Esophagus muscularis mucosa (tissue), 4 donors: Measurements from ENCODE around the gene TCF21. TPM values are rescaled to one million over a fixed set of nuclear protein-coding genes. Genes with fewer than 3 reads are reported as not detected.
"Not testable (repeated sequence)": the region's sequence is repeated elsewhere in the genome, so short reads cannot be mapped to it uniquely, and the experiment has no call there.

Source experiments
- DNase-seq: peaks from one replicate; pipeline ENCODE4 v3.0.0-alpha.2; 2017; ENCODE audit errors: extremely low spot score
- H3K27ac ChIP-seq, 4 donors: fragments of 200-600 bp; sonication (generic); replicated peaks in 1 of 4; 1 replicate in 3 of 4; 2 replicates in 1 of 4; pipeline ENCODE4 v1.5.1; 2016 to 2019; ENCODE audit warnings: mild to moderate bottlenecking in 1 of 4
- H3K27me3 ChIP-seq, 4 donors: fragments of 200-600 bp; sonication (generic); one replicate each; pipeline versions ENCODE4 v1.5.1 to v1.6.0; 2016 to 2019
- H3K36me3 ChIP-seq, 4 donors: fragments of 200-600 bp; sonication (generic); one replicate each; pipeline ENCODE4 v1.5.1; 2016 to 2019
- H3K4me1 ChIP-seq, 4 donors: fragments of 200-600 bp; sonication (generic); one replicate each; pipeline ENCODE4 v1.5.1; 2016 to 2019
- H3K4me3 ChIP-seq, 4 donors: fragments of 200-600 bp; sonication (generic); 1 replicate in 2 of 4; 2 replicates in 2 of 4; pipeline ENCODE4 v1.5.1; 2016 to 2019; ENCODE audit warnings: mild to moderate bottlenecking in 4 of 4, moderate library complexity in 1 of 4
- H3K9me3 ChIP-seq, 4 donors: fragments of 200-600 bp; sonication (generic); 1 replicate in 3 of 4; 2 replicates in 1 of 4; pipeline ENCODE4 v1.5.1; 2016 to 2019
- CTCF ChIP-seq, 3 experiments: fragments of 200-600 bp in 2 of 3; fragments of 450-650 bp in 1 of 3; sonication (generic) in 2 of 3; IDR thresholded peaks; one replicate each; pipeline ENCODE4 v1.5.1; 2017 to 2019; ENCODE audit warnings: antibody characterized with exemption in 3 of 3, mild to moderate bottlenecking in 2 of 3, moderate library complexity in 1 of 3
- EP300 ChIP-seq: sonication (generic); formaldehyde crosslinking; IDR thresholded peaks from one replicate; pipeline ENCODE4 v1.6.1; 2017; ENCODE audit warnings: antibody characterized with exemption
- POLR2A ChIP-seq: fragments of 450-650 bp; IDR thresholded peaks from one replicate; pipeline ENCODE4 v1.6.1; 2017; ENCODE audit warnings: antibody characterized with exemption, moderate library complexity, mild to moderate bottlenecking, low read depth
- POLR2AphosphoS5 ChIP-seq, 2 donors: sonication (generic); formaldehyde crosslinking; IDR thresholded peaks; one replicate each; pipeline ENCODE4 v1.6.1; 2017; ENCODE audit warnings: antibody characterized with exemption in 2 of 2
- WGBS: methylation state at CpG from one replicate; pipeline ENCODE4 v1.1.5; 2018; 5-methylcytosine and 5-hydroxymethylcytosine counted together
- intact Hi-C: fragments of 100-400 bp; cut with DNase I; formaldehyde crosslinking; loops from one replicate; pipeline ENCODE4 v1.15.1; 2023
- total RNA-seq, 4 donors: library from RNA; depleted of rRNA; stranded (reverse); fragments of >200 nt; gene quantifications; one replicate each; pipeline versions ENCODE4 v1.1.0 to v1.2.1, GENCODE V29; 2016

Gene TCF21
- total RNA-seq, 4 donors from 2014 or later: 22.2 to 44.5 (median 30.8) TPM

GRCh38 chr6:133856911-133857310, 32.0 kb upstream of the TCF21 start:
- DNase-seq: no peak
- H3K27me3 ChIP-seq: peaks cover 0 to 12% (median 0%) of the 10 kb centered on the region in 4 donors
- peaks cover 0 to 5% (median 3%) of the 10 kb centered on the region in 4 donors for H3K9me3 ChIP-seq
- H3K36me3 ChIP-seq: no peaks in the 10 kb centered on the region
- no peak overlapping the region for H3K4me3 ChIP-seq
- peaks cover 6 to 10% (median 8%) of the 10 kb centered on the region in 4 donors for H3K4me1 ChIP-seq
- 90% methylated on average over 2 of the region's 2 CpGs for WGBS
- TF ChIP-seq CTCF (IDR thresholded peaks at IDR 0.05) (no peak), EP300 (no peak), POLR2A (no peak), POLR2AphosphoS5 (IDR thresholded peaks at IDR 0.05) (no peak)
- H3K27ac ChIP-seq: no peak overlapping the region
- intact Hi-C loops: no loop called here

DNA sequence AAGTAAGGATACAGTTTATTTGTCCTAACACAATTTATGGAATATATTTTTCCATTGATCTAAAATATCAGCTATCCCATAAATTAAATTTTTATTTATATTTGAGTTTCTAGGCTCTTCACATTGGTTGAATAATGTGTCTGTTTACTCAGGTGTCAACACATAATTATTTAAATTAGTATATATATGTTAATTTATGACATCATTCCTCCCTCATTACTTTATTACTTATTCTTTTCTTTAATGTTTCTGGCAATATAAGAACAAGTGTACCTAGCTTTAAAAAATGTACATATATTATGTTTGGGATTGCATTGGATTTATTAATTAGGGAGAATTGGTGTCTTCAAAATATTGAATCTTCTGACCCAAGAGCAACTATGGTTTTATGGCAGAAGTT, 31.2 kb upstream of the TCF21 start:
- Histone ChIP-seq H3K36me3 (no peaks in the 10 kb centered on the region), H3K27ac (no peak overlapping the region), H3K4me1 (peaks cover 6 to 10% (median 8%) of the 10 kb centered on the region in 4 donors), H3K4me3 (no peak overlapping the region), H3K27me3 (peaks cover 0 to 12% (median 0%) of the 10 kb centered on the region in 4 donors), H3K9me3 (peaks cover 0 to 13% (median 11%) of the 10 kb centered on the region in 4 donors)
- TF ChIP-seq EP300 (no peak), CTCF (IDR thresholded peaks at IDR 0.05) (no peak), POLR2A (no peak)
- intact Hi-C loops: no loop called here
- no peak for DNase-seq

GRCh38 chr6:133861337-133861736, 27.6 kb upstream of the TCF21 start:
- intact Hi-C loops, H3K4me1 ChIP-seq, H3K27ac ChIP-seq, H3K36me3 ChIP-seq, H3K27me3 ChIP-seq, H3K4me3 ChIP-seq, DNase-seq: not testable (repeated sequence)
- WGBS: 72% methylated on average over 2 of the region's 2 CpGs
- H3K9me3 ChIP-seq: peaks cover 0 to 26% (median 22%) of the 10 kb centered on the region in 4 donors

- H3K36me3 ChIP-seq: no peaks in the 10 kb centered on the region
- no peaks in the 10 kb centered on the region for H3K4me1 ChIP-seq
- intact Hi-C loops: no loop called here
- no peak overlapping the region for H3K4me3 ChIP-seq
- no peak overlapping the region for H3K27ac ChIP-seq
- no peaks in the 10 kb centered on the region for H3K27me3 ChIP-seq
- TF ChIP-seq CTCF (IDR thresholded peaks at IDR 0.05) (no peak), POLR2A (no peak), EP300 (no peak), POLR2AphosphoS5 (IDR thresholded peaks at IDR 0.05) (no peak)
- 94% methylated on average over 1 of the region's 1 CpG for WGBS
- peaks cover 0 to 26% (median 22%) of the 10 kb centered on the region in 4 donors for H3K9me3 ChIP-seq
- DNase-seq: no peak
These were observed 25.7 kb upstream of the TCF21 start for GRCh38 chr6:133863228-133863627.

GRCh38 chr6:133865680-133866079, 23.2 kb upstream of the TCF21 start:
- no peak for DNase-seq
- intact Hi-C loops: no loop called here
- Histone ChIP-seq H3K27me3 (no peaks in the 10 kb centered on the region), H3K9me3 (peaks cover 0 to 26% (median 22%) of the 10 kb centered on the region in 4 donors), H3K4me1 (no peaks in the 10 kb centered on the region), H3K27ac (no peak overlapping the region), H3K36me3 (no peaks in the 10 kb centered on the region), H3K4me3 (no peak overlapping the region)
- TF ChIP-seq EP300 (no peak), CTCF (IDR thresholded peaks at IDR 0.05) (no peak), POLR2A (no peak)
- 75% methylated on average over 3 of the region's 4 CpGs for WGBS
